GM04503 (cell line): ENCODE data around the gene ZBTB7C.
A peak's percentile ranks its signal among the peaks of the same experiment; 100 is the strongest.

Experiments
- DNase-seq: peaks from one replicate; pipeline ENCODE4 v3.0.0-alpha.2; 2012; ENCODE audit warnings: low read depth

ZBTB7C gene

GRCh38 chr18:48352051-48352755 is 57.0 kb downstream of the ZBTB7C start:
- no peak for DNase-seq

GRCh38 chr18:48351216-48352050 is 57.8 kb downstream of the ZBTB7C start:
- DNase-seq = no peak

- DNase-seq = no peak
Measured at GRCh38 chr18:48348739-48349138, 60.4 kb downstream of the ZBTB7C start.

GRCh38 chr18:48347756-48348326 is 61.3 kb downstream of the ZBTB7C start:
- DNase-seq = no peak

GRCh38 chr18:48345596-48345995 is 63.6 kb downstream of the ZBTB7C start:
- no peak for DNase-seq

- DNase-seq = no peak
Measured at GRCh38 chr18:48342581-48342980, 66.6 kb downstream of the ZBTB7C start.

GRCh38 chr18:48342125-48342524 is 67.1 kb downstream of the ZBTB7C start:
- no peak for DNase-seq

- DNase-seq = no peak
Measured at GRCh38 chr18:48340560-48340959, 68.6 kb downstream of the ZBTB7C start.

- DNase-seq = no peak
Measured at GRCh38 chr18:48339692-48340091, 69.5 kb downstream of the ZBTB7C start.

- DNase-seq = no peak
Measured at GRCh38 chr18:48338915-48339314, 70.3 kb downstream of the ZBTB7C start.

GRCh38 chr18:48337053-48337452 is 72.1 kb downstream of the ZBTB7C start:
- no peak for DNase-seq

GRCh38 chr18:48336332-48336731 is 72.9 kb downstream of the ZBTB7C start:
- no peak for DNase-seq

- no peak for DNase-seq
Measured at GRCh38 chr18:48335829-48336228, 73.4 kb downstream of the ZBTB7C start.

GRCh38 chr18:48334845-48335244 is 74.3 kb downstream of the ZBTB7C start:
- DNase-seq = no peak

- no peak for DNase-seq
Measured at GRCh38 chr18:48333563-48333962, 75.6 kb downstream of the ZBTB7C start.

- DNase-seq = peak; percentile 54
Measured at GRCh38 chr18:48330016-48330991, 78.9 kb downstream of the ZBTB7C start.

GRCh38 chr18:48328473-48329210 is 80.5 kb downstream of the ZBTB7C start:
- DNase-seq = no peak

- no peak for DNase-seq
Measured at GRCh38 chr18:48326901-48327675, 82.1 kb downstream of the ZBTB7C start.

GRCh38 chr18:48325115-48325665 is 84.0 kb downstream of the ZBTB7C start:
- no peak for DNase-seq

- DNase-seq = no peak
Measured at GRCh38 chr18:48324651-48325050, 84.5 kb downstream of the ZBTB7C start.
